ENCODE measurements around the gene SNW1.

- no peak for TF ChIP-seq POLR2A (IDR thresholded peaks at IDR 0.05; ENCODE audit: low read length)
- no peak for TF ChIP-seq GATA1 (IDR thresholded peaks at IDR 0.05; ENCODE audit: low read depth, low read length)
Observed at GRCh38 chr14:77809011-77809410, 48.1 kb upstream of the SNW1 start.

All from erythroblast (primary cell).